Keratinocyte (primary cell): ENCODE results near the gene ROBO3. TPM values are rescaled to one million over a fixed set of nuclear protein-coding genes. Genes with fewer than 3 reads are reported as not detected.

Source experiments
- DNase-seq: peaks from one replicate; pipeline ENCODE4 v3.0.0-alpha.2; 2011; ENCODE audit warnings: low read depth, missing footprints, low spot score
- FAIRE-seq: peaks from 2 replicates; lab custom pipeline; 2011; peaks lifted over from hg19 to GRCh38; lab: Jason Lieb, UNC
- H2AFZ ChIP-seq: 2 replicates; pipeline ENCODE4 v1.6.0; 2012; ENCODE audit warnings: low read length, control low read depth, inconsistent platforms; ENCODE audit not compliant: control insufficient read depth
- H3K27ac ChIP-seq: 2 replicates; pipeline ENCODE4 v1.5.1; 2011; ENCODE audit warnings: low read length; ENCODE audit not compliant: control insufficient read depth, insufficient read depth
- H3K27me3 ChIP-seq: 3 replicates; pipeline ENCODE4 v1.6.0; 2011; ENCODE audit warnings: low read length; ENCODE audit not compliant: control insufficient read depth, insufficient read depth; ENCODE audit errors: extremely low read depth
- H3K36me3 ChIP-seq, 2 experiments: 2 replicates in 1 of 2; 3 replicates in 1 of 2; pipeline ENCODE4 v1.5.1; 2011; ENCODE audit warnings: low read length in 2 of 2, mild to moderate bottlenecking in 1 of 2; ENCODE audit not compliant: control insufficient read depth in 2 of 2, insufficient read depth in 2 of 2; ENCODE audit errors: extremely low read depth in 1 of 2
- H3K4me1 ChIP-seq: 3 replicates; pipeline ENCODE4 v1.5.1; 2011; ENCODE audit warnings: low read length; ENCODE audit not compliant: control insufficient read depth, insufficient read depth; ENCODE audit errors: extremely low read depth
- H3K4me2 ChIP-seq: 3 replicates; pipeline ENCODE4 v1.6.0; 2011; ENCODE audit warnings: low read depth, low read length; ENCODE audit not compliant: control insufficient read depth, insufficient read depth; ENCODE audit errors: extremely low read depth
- H3K4me3 ChIP-seq, 3 experiments: fragments of 200-600 bp in 1 of 3; sonication (generic) in 1 of 3; 2 replicates in 2 of 3; 3 replicates in 1 of 3; pipeline ENCODE4 v1.5.1; 2011 to 2016; ENCODE audit warnings: low read length in 3 of 3, mild to moderate bottlenecking in 3 of 3, control low read depth in 2 of 3, inconsistent platforms in 1 of 3, low read depth in 1 of 3, mixed read lengths in 1 of 3, mixed run types in 1 of 3, moderate library complexity in 1 of 3; ENCODE audit not compliant: control insufficient read depth in 2 of 3, insufficient read depth in 2 of 3; ENCODE audit errors: extremely low read depth in 1 of 3
- H3K79me2 ChIP-seq: 2 replicates; pipeline ENCODE4 v1.6.0; 2012; ENCODE audit warnings: low read length; ENCODE audit not compliant: control insufficient read depth, insufficient read depth
- H3K9ac ChIP-seq: 3 replicates; pipeline ENCODE4 v1.6.0; 2011; ENCODE audit warnings: low read length; ENCODE audit not compliant: control insufficient read depth, insufficient read depth; ENCODE audit errors: extremely low read depth
- H3K9me1 ChIP-seq: 3 replicates; pipeline ENCODE4 v1.6.0; 2011; ENCODE audit warnings: low read length; ENCODE audit not compliant: control insufficient read depth, insufficient read depth; ENCODE audit errors: extremely low read depth
- H3K9me3 ChIP-seq: 2 replicates; pipeline ENCODE4 v1.5.1; 2012; ENCODE audit warnings: low read depth, low read length; ENCODE audit not compliant: control insufficient read depth
- H4K20me1 ChIP-seq: 3 replicates; pipeline ENCODE4 v1.6.0; 2011; ENCODE audit warnings: low read length; ENCODE audit not compliant: control insufficient read depth, insufficient read depth; ENCODE audit errors: extremely low read depth
- CTCF ChIP-seq, 3 experiments: IDR thresholded peaks in 1 of 3; conservative IDR thresholded peaks in 1 of 3; optimal IDR thresholded peaks in 1 of 3; 2 replicates in 2 of 3; 3 replicates in 1 of 3; pipeline versions ENCODE3 to v1.5.1; 2011; ENCODE audit warnings: low read length in 3 of 3, mild to moderate bottlenecking in 3 of 3, moderate library complexity in 2 of 3, control low read depth in 1 of 3, inconsistent platforms in 1 of 3; ENCODE audit not compliant: insufficient read depth in 2 of 3; ENCODE audit errors: extremely low read depth in 1 of 3
- EZH2 ChIP-seq: IDR thresholded peaks from one replicate; pipeline ENCODE4 v1.6.1; 2012; ENCODE audit warnings: inconsistent platforms, mild to moderate bottlenecking, low read length, moderate library complexity
- dilution Hi-C: fragments of 300-500 bp; cut with MboI; formaldehyde crosslinking; loops from one replicate; pipeline ENCODE4 v1.7.0; 2020; ENCODE audit warnings: low sequenced_read_pairs; ENCODE audit not compliant: extremely low pct_ligation_motif_present
- polyA plus RNA-seq, 5 experiments: library from polyadenylated mRNA; depleted of rRNA in 3 of 5; stranded (reverse) in 3 of 5; stranded (forward) in 1 of 5; unstranded in 1 of 5; fragments of >200 nt; gene quantifications; 1 replicate in 1 of 5; 2 replicates in 3 of 5; 3 replicates in 1 of 5; pipeline versions ENCODE4 v1.2.1 to v1.2.3, GENCODE V29; 2011 to 2012; ENCODE audit warnings: missing spikeins in 2 of 5, low read depth in 1 of 5, low replicate concordance in 1 of 5

ROBO3 gene
- polyA plus RNA-seq, 1 donor (not counting 4 experiments of a cell fraction or from before 2014, with no cell fraction given), result 13.6 TPM

- dilution Hi-C loops, result no loop called here
- Histone ChIP-seq H3K4me1 (peaks cover 15% of the 10 kb centered on the region), H3K27me3 (peaks cover 15% of the 10 kb centered on the region), H3K36me3 (peaks cover 0 to 1% of the 10 kb centered on the region in 2 experiments), H4K20me1 (no peaks in the 10 kb centered on the region), H3K9ac (no peak overlapping the region), H2AFZ (no peak overlapping the region), H3K4me3 (no peak overlapping the region), H3K79me2 (no peaks in the 10 kb centered on the region), H3K9me1 (no peaks in the 10 kb centered on the region), H3K27ac (no peak overlapping the region), H3K9me3 (no peaks in the 10 kb centered on the region), H3K4me2 (peak overlapping the region; percentile 90)
- FAIRE-seq (no peak), DNase-seq (no peak)
- TF ChIP-seq EZH2 (no peak), CTCF (optimal IDR thresholded peaks at IDR 0.05 in 1 of 3, IDR thresholded peaks at IDR 0.05 in 1 of 3, conservative IDR thresholded peaks at IDR 0.05 in 1 of 3; ENCODE audit: extremely low read depth in 1 of 3, insufficient read depth in 2 of 3, low read length in 3 of 3) (no peak)
These were observed 12.9 kb downstream of the ROBO3 start for GRCh38 chr11:124877910-124878758.

- H3K79me2 ChIP-seq, result no peaks in the 10 kb centered on the region
- dilution Hi-C loops, result no loop called here
- DNase-seq (no peak), FAIRE-seq (no peak)
- H3K36me3 ChIP-seq, result peaks cover 0 to 1% of the 10 kb centered on the region in 2 experiments
- H3K9me3 ChIP-seq, result no peaks in the 10 kb centered on the region
- TF ChIP-seq CTCF (optimal IDR thresholded peaks at IDR 0.05 in 1 of 3, IDR thresholded peaks at IDR 0.05 in 1 of 3, conservative IDR thresholded peaks at IDR 0.05 in 1 of 3; ENCODE audit: extremely low read depth in 1 of 3, insufficient read depth in 2 of 3, low read length in 3 of 3) (no peak), EZH2 (no peak)
- peaks cover 12% of the 10 kb centered on the region for H3K27me3 ChIP-seq
- no peak overlapping the region for H3K27ac ChIP-seq
- H4K20me1 ChIP-seq, result no peaks in the 10 kb centered on the region
- H3K9me1 ChIP-seq, result no peaks in the 10 kb centered on the region
- H3K4me1 ChIP-seq, result peaks cover 15% of the 10 kb centered on the region
- no peak overlapping the region for H3K4me2 ChIP-seq
- no peak overlapping the region for H3K4me3 ChIP-seq
- no peak overlapping the region for H3K9ac ChIP-seq
- H2AFZ ChIP-seq, result no peak overlapping the region
These were observed 13.7 kb downstream of the ROBO3 start for GRCh38 chr11:124878759-124879492.
